Activated CD4-positive, alpha-beta T cell treated with anti-CD3 and anti-CD28 coated beads for 4 hours (primary cell): ENCODE measurements around the gene ST3GAL5.
A peak's percentile ranks its signal among the peaks of the same experiment; 100 is the strongest.
"Not testable (repeated sequence)": the region's sequence is repeated elsewhere in the genome, so short reads cannot be mapped to it uniquely, and the experiment has no call there.

ENCODE experiments used
- DNase-seq, 2 donors: peaks; one replicate each; pipeline ENCODE4 v3.0.0-alpha.2; 2020

Gene ST3GAL5

GRCh38 chr2:85830645-85831044 is 58.1 kb downstream of the ST3GAL5 start:
- no peak for DNase-seq

GRCh38 chr2:85829394-85829793 is 59.4 kb downstream of the ST3GAL5 start:
- not testable (repeated sequence) for DNase-seq

- no peak for DNase-seq
Observed at GRCh38 chr2:85828725-85829124, 60.1 kb downstream of the ST3GAL5 start.

GRCh38 chr2:85827879-85828569 is 60.8 kb downstream of the ST3GAL5 start:
- no peak for DNase-seq

- peak; percentile 79 to 84 for DNase-seq
Observed at GRCh38 chr2:85826990-85827878, 61.6 kb downstream of the ST3GAL5 start.

- DNase-seq, result no peak
Observed at GRCh38 chr2:85823951-85824350, 64.8 kb downstream of the ST3GAL5 start.

GRCh38 chr2:85822766-85823165 is 66.0 kb downstream of the ST3GAL5 start:
- DNase-seq, result no peak

GRCh38 chr2:85819811-85820510 is 68.8 kb downstream of the ST3GAL5 start:
- no peak for DNase-seq

- DNase-seq, result no peak
Observed at GRCh38 chr2:85814802-85815550, 73.8 kb downstream of the ST3GAL5 start.

GRCh38 chr2:85813982-85814801 is 74.6 kb downstream of the ST3GAL5 start:
- DNase-seq, result peak; percentile 64 to 78

GRCh38 chr2:85813211-85813981 is 75.4 kb downstream of the ST3GAL5 start:
- no peak for DNase-seq

- no peak for DNase-seq
Observed at GRCh38 chr2:85812094-85812735, 76.6 kb downstream of the ST3GAL5 start.

- no peak for DNase-seq
Observed at GRCh38 chr2:85811180-85812093, 77.4 kb downstream of the ST3GAL5 start.

GRCh38 chr2:85810371-85811179 is 78.2 kb downstream of the ST3GAL5 start:
- no peak for DNase-seq

GRCh38 chr2:85807756-85808155 is 81.0 kb downstream of the ST3GAL5 start:
- DNase-seq, result no peak

GRCh38 chr2:85806358-85807118 is 82.3 kb downstream of the ST3GAL5 start:
- no peak for DNase-seq

GRCh38 chr2:85804583-85804982 is 84.2 kb downstream of the ST3GAL5 start:
- DNase-seq, result no peak
